Right ventricle myocardium inferior (tissue), 1 donor: ENCODE results near the gene MFRP. TPM values are rescaled to one million over a fixed set of nuclear protein-coding genes. Genes with fewer than 3 reads are reported as not detected.

Experiments used
- microRNA-seq: library from miRNA; unstranded; fragments of <30 nt; microRNA quantifications from one replicate; pipeline ENCODE4 v1.2.0, GENCODE V29; 2020
- total RNA-seq: library from RNA; stranded (reverse); fragmentation: NEBNext Ultra II Directional; extraction: Animal tissue kit (Norgen Biotek cat#: 25700); gene quantifications from one replicate; pipeline ENCODE4 v1.2.1, GENCODE V29; 2021
- donor health status: DM: no; HTN: yes; CAD: no; lungs with severe emphysema.

The MFRP gene
- total RNA-seq, 1 donor from 2014 or later: not detected

Small RNA genes lying within 50 kb of the gene (microRNA-seq; reads per million reads assigned to microRNA genes)
- gene MIR6756: not detected

Other genes with a start within 250 kb of the MFRP start
- 21.1 TPM for gene DPAGT1, start 244.9 kb downstream of the MFRP start, total RNA-seq
- gene C2CD2L, start 239.4 kb downstream of the MFRP start, total RNA-seq: 11.8 TPM
- gene HINFP, start 225.1 kb downstream of the MFRP start, total RNA-seq: 13.0 TPM
- gene ABCG4, start 197.7 kb downstream of the MFRP start, total RNA-seq: 1.3 TPM
- gene NLRX1, start 178.0 kb downstream of the MFRP start, total RNA-seq: 32.4 TPM
- not detected for gene NHERF4, start 161.2 kb downstream of the MFRP start, total RNA-seq
- 7.1 TPM for gene CBL, start 140.4 kb downstream of the MFRP start, total RNA-seq
- 68.7 TPM for gene MCAM, start 29.6 kb downstream of the MFRP start, total RNA-seq
- gene RNF26, start 12.2 kb downstream of the MFRP start, total RNA-seq: 13.1 TPM
- 17.5 TPM for gene C1QTNF5, start 5.8 kb downstream of the MFRP start, total RNA-seq
- 140 TPM for gene USP2, start 35.0 kb upstream of the MFRP start, total RNA-seq
- gene THY1, start 76.5 kb upstream of the MFRP start, total RNA-seq: 1.8 TPM